ENCODE measurements around the gene ASPM.

GRCh38 chr1:197049100-197049499 lies 97.4 kb downstream of the ASPM start:
- TF ChIP-seq EZH2 (IDR thresholded peaks at IDR 0.05; ENCODE audit: low read depth) (no peak), CTCF (conservative IDR thresholded peaks at IDR 0.05) (no peak)
